Amniotic epithelial cell (primary cell): ENCODE measurements around the gene MPZL1.
"Not testable (repeated sequence)": the region's sequence is repeated elsewhere in the genome, so short reads cannot be mapped to it uniquely, and the experiment has no call there.

Experiments used
- DNase-seq: peaks from one replicate; pipeline ENCODE4 v3.0.0-alpha.2; 2010; ENCODE audit warnings: low read depth

The MPZL1 gene

GRCh38 chr1:167812972-167813371 is 91.2 kb downstream of the MPZL1 start:
- no peak for DNase-seq

GRCh38 chr1:167815650-167816049 is 93.9 kb downstream of the MPZL1 start:
- DNase-seq: no peak

- DNase-seq: peak; percentile 87
Observed at GRCh38 chr1:167819849-167820683, 98.3 kb downstream of the MPZL1 start.

GRCh38 chr1:167820684-167821355 is 99.0 kb downstream of the MPZL1 start:
- no peak for DNase-seq

GRCh38 chr1:167821356-167821685 is 99.5 kb downstream of the MPZL1 start:
- no peak for DNase-seq

GRCh38 chr1:167821969-167822685 is 100.3 kb downstream of the MPZL1 start:
- no peak for DNase-seq

GRCh38 chr1:167824163-167824794 is 102.5 kb downstream of the MPZL1 start:
- DNase-seq: no peak

GRCh38 chr1:167825419-167826079 is 103.8 kb downstream of the MPZL1 start:
- DNase-seq: no peak

GRCh38 chr1:167826127-167826526 is 104.3 kb downstream of the MPZL1 start:
- DNase-seq: no peak

GRCh38 chr1:167829868-167830267 is 108.1 kb downstream of the MPZL1 start:
- no peak for DNase-seq

- not testable (repeated sequence) for DNase-seq
Observed at GRCh38 chr1:167830668-167831067, 108.9 kb downstream of the MPZL1 start.

GRCh38 chr1:167832693-167833092 is 110.9 kb downstream of the MPZL1 start:
- DNase-seq: no peak

GRCh38 chr1:167833904-167834303 is 112.1 kb downstream of the MPZL1 start:
- no peak for DNase-seq

GRCh38 chr1:167836197-167836596 is 114.4 kb downstream of the MPZL1 start:
- no peak for DNase-seq

- DNase-seq: no peak
Observed at GRCh38 chr1:167837326-167837725, 115.5 kb downstream of the MPZL1 start.

- DNase-seq: no peak
Observed at GRCh38 chr1:167839009-167839408, 117.2 kb downstream of the MPZL1 start.
